NCI-H187 treated with DMSO at 0.1 percent for 48 hours (cell line): ENCODE results near the gene NDEL1.
"Not testable (repeated sequence)": the region's sequence is repeated elsewhere in the genome, so short reads cannot be mapped to it uniquely, and the experiment has no call there.

Experiments used
- DNase-seq: peaks from one replicate; lab custom pipeline; 2025; lab: John Stamatoyannopoulos, UW

The NDEL1 gene, protein sequence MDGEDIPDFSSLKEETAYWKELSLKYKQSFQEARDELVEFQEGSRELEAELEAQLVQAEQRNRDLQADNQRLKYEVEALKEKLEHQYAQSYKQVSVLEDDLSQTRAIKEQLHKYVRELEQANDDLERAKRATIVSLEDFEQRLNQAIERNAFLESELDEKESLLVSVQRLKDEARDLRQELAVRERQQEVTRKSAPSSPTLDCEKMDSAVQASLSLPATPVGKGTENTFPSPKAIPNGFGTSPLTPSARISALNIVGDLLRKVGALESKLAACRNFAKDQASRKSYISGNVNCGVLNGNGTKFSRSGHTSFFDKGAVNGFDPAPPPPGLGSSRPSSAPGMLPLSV

DNA sequence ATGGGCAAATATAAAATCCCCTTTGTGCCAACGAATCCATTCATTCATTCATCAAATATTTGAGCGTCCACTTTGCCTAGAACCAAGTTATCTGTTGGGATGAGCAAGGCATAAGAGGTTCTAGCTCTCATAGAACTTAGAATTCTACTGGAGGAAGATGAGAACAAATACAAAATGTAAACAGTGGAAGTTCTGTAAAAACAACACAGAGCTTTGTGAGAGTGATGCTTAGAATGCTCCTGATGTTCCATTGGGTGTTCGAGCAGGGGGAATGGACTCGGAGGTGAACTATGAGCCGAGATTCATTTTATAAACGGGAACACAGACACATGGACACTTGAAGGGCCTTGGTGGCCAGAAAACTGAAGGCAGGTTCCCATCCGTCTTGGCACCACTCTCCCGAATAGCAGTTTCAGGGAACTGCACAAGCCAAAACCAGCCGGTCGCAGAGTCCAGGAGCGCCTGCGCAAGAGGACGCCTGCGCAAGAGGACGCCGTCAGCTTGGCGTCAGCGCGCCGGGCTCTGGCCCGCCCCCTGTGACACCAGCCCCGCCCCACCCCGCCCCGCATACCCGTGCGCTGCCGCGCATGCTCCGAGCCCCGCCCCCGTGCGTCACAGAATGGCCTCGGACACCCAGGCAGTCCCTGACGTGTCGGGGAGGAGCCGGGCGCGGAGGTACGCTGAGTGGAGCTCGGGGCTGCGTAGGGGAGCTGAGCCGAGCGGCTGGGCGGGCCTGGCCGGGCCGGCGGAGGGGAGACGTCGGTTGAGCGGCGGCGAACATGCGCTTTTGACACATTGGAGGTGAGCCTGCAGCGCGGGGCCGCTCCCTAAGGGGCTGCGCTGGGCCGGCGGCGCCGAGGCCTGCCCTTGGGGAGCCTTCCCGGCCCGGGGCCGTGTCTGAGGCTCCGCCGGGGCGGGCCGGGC is at the start of gene NDEL1:
NDEL1 (plus strand) TSS at position 640 of the 924 bp plus-strand sequence. CDS start 8,388 bp downstream, outside the sequence.
- DNase-seq, result peak; percentile 41

DNA sequence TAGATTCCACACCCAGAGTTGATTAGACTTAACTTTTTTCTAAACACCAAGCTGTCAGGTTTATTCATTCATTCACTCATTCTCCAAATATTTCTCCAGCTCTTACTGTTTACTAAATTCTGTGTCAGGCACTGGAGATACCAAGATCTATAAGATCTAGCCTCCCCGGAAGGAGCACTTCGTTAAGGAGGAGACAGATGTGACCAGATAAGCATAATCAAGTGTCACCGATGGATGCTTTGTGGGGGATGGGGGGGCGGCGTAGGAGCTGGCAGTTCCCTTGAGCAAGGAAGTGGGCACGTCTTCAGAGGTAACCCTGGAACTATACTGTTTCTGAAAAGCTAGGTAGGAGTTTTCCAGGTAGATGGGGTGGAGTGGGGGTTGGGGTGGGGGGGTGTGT is 48.8 kb upstream of the NDEL1 start:
- no peak for DNase-seq

DNA sequence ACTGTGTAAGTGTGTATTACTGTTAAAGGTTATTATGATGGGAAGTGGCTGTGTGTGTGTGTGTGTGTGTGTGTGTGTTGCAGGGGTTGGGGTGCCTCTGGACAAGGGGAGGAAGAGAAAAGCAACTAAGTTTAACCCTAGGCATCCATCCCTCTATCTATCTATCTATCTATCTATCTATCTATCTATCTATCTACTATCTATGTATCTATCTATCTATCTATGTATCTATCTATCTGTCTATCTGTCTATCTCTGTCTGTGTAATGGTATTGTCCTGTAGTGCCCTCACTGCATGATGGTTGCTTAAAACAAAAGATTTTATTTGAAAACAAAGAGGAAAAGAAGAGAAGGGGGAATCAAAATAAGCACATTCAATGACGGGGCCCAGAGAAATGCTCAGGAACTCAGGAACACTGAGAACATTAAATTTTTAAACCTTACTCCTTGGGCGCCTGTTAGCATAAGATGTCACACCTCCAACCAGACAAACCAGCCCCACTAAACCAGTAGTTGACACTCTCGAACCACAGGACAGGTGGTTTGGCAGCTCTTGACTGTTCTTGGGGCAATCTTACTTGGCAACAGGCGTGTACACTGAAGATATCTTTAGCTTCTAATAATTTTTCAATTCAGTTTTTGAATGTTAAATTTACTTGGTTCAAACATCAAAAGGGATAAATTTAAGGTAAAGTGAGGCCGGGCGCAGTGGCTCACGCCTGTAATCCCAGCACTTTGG is 47.6 kb upstream of the NDEL1 start:
- DNase-seq, result no peak

DNA sequence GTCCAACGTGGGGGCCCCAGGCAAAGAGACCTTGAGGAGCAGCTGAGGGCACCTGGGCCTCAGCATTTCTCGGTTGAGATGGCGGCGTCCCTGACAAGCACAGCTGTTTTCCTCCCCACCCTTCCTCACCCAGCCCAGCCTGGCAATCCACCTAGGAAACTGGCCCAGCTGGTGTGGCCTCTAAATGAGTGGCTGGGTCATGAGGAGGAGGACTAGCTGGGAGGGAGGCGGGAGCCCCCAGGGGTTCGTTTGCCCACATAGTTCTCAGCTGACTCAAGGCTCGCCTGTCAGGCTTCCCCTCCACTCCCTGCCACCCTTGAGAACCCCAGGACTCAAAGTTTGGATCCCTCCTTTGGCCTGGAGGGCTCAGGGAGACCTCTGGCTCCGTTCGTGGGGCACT is 44.0 kb upstream of the NDEL1 start:
- no peak for DNase-seq

DNA sequence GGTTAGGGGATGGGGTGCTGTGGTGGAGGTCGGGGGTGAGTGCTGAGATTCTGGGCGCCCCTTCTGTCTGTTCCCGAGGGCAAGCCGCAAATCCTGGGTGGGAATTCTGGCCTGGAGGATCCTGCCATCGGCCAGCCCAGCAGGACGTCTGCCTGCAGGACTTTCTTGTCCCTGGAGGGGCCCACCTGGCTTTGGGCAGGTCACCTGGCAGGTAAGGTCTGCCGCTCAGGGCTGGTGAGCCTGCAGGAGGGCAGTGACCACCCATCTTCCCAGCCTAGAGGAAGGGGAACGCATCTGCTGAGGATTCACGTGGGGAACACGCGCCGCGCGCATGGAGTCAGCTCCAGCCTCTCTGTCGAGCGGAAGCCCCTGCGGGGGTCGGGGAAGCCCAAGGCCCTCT is 43.4 kb upstream of the NDEL1 start:
- DNase-seq, result no peak

DNA sequence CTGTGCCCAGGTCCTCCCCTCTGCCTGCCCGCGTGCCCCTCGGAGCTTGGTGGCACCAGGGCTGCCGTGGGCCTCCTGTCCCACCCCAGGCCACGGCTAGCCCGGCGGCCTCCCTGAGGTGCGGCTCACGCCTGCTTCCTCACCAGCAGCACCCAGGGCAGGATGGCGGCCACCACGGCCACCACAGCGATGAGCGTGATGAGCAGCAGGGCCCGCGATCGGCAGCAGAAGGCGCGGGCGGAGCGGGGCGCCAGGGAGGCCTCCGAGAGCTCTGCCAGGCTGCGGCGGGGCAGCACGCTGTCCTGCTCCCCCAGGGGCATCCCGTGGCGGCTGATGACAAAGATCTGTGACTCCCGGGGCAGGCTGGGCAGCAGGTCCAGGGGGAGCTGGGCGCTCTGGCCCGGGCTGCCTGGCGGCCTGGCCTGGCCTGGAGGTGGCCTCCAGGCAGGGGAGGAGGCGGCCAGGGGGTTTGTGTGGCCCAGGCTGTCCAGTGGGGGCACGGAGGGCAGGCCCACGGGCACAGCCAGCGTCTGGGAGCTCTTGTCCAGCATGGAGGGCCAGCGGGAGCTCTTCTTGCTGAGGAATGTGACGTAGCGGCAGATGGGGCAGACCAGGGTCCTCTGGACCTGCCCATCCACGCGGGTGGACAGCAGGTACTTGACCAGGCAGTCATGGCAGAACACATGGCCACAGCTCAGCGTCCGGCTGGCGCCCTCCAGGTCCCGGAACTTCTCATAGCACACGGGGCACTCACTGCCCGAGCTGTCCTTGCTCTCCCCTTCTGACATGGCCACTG is 42.8 kb upstream of the NDEL1 start:
- DNase-seq, result no peak

DNA sequence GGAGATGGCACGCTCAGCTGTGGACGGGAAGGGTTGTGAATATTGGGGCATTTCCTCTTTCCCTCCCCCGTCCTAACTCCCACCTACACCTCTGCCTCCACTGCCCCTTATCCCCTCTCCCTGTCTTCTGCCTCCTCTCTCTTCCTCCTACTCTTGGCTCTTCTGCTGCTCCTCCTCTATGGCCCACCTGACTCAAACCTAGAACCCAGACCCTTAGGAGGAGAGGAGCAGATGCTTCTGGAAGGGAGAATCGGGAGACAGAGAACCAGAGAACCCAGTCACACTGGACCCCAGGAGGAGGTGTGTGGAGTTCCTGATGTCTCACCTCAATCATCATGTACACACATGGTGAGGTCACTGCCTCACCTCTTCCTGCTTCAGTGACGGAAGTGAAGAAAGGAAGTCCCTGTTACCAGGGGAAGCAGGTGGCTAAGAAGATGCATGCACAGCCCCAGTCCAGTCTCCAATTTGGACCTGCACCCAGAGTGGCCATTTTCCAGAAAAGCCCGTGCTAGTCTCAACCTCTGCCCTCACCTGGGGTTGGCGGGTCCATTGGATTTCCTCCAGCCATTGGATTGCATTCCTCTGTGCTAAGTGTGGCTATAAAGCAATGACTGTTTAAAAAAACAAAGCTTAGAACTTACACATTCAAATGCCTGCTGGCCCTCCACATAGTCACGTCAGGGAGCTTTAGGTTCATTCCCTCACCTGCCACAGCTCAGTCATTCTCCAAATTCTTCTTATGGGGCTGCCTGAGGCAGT is 42.0 kb upstream of the NDEL1 start:
- DNase-seq, result no peak

DNA sequence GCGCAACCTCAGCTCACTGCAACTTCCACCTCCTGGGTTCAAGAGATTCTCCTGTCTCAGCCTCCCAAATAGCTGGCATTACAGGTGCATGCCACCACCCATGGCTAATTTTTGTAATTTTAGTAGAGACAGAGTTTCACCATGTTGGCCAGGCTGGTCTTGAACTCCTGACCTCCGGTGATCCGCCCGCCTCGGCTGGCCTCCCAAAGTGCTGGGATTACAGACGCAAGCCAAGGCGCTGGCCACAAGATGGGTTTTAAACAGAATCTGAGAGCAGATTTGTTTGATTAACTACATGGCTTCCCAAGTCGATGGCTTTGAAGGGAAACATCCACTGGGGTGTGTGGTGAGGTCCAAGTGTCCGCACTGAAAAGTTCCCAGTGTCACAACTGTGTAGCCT is 41.2 kb upstream of the NDEL1 start:
- DNase-seq, result not testable (repeated sequence)

DNA sequence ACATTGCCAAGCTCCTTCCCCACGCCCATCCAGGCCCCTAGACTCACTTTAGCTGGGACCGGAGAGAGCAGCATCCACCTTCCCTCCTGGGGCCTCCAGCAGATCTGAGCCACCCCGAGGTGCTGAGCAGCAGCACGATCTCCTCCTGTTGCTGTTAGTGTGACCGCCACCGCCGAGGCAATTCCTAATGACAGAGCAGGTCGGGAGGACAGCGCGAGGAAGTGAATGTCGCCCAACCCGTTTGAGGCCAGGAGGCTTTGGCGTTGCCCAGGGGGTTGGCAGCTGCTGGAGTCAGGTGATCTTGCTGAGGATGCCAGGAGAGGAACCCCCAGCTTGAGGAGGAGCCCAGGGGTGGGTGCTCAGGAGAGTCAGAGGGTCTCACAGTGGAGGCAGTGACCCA is 38.0 kb upstream of the NDEL1 start, which contains the start of gene RNF222:
RNF222 (minus strand) TSS at position 192 of the 400 bp plus-strand sequence. CDS start 4,366 bp downstream, outside the sequence.
- DNase-seq, result no peak

DNA sequence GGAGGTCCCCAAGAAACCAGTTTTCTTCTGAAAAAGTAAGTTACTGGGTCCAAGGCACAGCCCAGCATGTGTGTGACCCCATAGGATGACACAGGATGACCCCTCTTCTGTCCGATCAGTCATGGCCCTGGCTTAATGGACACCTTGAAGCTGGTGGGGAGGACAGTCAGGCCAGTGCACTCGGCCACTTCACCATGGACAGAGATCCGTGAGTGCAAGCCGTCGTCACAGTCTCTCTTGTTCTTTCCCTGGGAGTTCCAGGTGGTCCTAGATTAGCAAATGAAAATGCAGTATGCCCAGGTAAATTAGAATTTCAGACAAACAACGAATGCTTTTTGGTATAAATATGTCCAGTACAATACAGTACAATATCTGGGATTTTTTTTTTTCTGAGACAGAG is 36.7 kb upstream of the NDEL1 start:
- DNase-seq, result no peak

DNA sequence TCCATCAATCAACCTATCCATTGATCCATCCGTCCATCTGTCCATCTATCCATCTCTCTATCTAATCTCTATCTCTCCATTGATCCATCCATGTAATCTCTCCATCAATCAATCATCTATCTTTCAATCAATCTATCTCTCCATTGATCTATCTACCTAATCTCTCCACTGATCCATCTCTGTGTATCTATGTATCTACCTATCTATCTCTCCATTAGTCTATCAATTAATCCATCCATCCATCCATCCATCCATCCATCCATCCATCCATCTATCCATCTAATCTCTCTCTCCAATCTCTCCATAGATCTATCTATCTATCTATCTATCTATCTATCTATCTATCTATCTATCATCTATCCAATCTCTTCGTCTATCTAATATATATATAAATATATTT is 34.6 kb upstream of the NDEL1 start:
- no peak for DNase-seq

DNA sequence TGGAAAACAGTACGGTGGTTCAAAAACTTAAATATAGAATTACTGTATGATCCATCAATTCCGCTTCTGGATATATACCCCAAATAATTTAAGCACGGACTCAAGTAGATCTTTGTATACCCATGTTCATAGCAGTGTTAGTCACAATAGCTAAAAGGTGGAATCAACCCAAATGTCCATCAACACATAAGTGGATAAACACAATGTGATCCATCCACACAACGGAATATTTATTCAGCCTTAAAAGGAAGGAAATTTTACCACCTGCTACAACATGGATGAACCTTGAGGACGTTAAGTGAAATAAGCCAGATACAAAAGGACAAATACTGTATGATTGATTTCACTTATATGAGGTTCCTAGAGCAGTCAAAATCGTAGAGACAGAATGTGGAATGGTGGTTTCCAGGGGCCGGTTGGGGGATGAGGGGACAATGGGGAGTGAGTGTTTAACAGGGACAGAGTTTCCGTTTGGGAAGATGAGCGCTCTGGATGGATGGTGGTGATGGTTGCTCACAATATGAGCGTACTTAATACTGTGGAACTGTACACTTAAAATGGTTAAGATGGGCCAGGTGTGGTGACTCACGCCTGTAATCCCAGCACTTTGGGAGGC is 32.7 kb upstream of the NDEL1 start:
- DNase-seq, result no peak

DNA sequence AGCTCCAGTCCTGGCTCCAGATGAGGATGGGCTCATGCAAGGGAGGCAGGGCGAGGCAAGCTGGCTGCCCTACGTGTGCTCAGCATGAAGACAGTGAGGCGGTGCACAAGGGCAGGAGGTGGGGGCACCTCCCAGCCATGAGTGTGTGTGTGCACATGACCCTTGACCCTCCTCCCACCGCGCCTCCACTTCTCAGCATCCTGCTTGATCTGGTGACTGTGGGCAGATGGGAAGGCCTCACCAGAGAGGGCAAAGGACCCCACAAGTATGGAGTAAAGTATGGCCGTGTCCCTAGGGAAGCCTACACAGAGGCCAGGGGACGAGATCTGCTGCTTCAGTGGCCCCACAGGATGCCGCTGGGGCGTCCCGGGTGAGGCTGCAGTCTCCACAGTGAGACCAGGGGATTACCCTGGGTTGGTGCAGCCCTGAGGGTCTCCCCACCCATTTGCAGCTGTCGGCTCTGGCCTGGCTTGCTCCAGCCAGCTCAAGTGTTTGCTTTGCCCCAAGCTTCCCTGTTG is 30.1 kb upstream of the NDEL1 start:
- DNase-seq, result no peak

DNA sequence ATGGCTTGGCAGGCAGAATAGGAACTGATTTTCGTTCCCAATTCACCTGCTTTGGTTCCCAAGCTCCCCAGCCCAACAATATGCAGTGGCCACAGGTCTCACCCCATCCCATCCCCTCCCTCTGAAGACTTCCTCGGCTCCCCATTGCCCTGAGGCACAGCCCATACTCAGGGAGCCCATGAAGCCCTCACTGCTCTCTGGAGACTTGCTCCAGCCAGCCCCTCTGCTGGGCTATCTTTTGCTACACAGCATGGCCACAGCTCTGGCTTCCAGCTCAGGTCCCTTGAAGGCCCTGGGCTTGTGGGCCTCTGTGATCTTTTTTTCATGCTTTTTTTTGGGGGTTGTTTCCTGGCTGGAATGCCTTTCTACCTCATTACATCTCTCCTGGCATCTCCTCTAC is 29.5 kb upstream of the NDEL1 start:
- no peak for DNase-seq

DNA sequence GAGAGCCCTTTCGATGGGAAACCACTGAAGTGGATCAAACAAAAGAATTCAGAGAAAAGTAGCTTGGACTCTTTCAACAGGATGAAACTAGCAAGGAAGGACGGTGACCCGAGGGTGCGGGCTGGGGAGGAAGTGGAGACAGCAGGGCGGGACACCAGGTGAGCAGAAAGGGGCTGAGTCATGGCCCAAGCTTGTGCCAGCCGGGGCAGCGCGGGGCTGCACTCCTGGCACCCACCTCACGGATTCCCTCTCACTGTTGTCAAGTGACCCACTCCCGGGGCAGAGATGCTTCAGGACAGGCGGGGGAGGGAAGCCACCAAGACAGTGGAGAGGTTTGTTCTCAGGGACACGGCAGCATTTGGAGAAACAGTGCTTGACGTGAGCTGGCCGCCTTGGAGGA is 27.3 kb upstream of the NDEL1 start:
- no peak for DNase-seq

DNA sequence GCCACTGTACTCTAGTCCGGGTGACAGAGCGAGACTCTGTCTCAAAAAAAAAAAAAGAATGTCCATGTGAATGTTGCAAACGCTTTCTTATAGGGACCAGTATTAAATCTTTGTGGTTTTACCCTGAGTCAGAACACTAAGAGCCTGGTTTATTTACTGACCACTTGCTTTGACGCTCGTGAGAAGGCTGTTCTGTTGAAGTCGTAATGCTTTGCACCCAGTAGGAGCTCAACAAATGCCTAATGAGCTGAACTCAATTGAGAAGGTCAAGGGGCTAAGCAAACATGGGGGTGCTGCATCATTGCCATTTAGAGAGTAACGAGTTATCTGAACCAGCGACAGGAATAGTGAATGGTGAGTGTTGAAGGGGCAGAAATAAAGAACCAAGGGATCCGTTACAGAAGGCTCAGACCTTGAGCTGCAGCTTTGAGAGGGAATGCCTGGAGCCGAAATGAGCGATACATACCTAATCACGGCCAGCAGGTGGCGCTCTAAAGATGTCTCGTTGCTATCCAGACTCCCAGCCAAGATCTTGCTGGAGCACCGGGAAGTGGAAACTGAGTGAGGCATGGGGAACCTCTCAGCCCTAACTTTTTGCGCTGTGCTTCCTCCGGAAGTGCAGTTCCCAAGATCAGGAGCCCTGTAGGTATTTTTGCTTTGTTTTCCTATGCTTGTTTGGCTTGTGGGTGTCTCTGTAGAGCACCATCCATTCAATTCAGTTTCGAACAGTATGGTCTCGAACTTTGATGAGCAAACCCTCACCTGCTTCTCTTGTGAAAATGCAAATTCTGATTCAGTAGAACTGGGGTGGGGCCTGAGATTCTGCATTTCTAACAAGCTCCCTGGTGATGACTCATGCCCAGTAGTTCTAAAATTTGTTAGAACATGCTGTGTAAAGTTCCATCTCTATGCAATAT is 25.5 kb upstream of the NDEL1 start:
- DNase-seq, result peak; percentile 34

DNA sequence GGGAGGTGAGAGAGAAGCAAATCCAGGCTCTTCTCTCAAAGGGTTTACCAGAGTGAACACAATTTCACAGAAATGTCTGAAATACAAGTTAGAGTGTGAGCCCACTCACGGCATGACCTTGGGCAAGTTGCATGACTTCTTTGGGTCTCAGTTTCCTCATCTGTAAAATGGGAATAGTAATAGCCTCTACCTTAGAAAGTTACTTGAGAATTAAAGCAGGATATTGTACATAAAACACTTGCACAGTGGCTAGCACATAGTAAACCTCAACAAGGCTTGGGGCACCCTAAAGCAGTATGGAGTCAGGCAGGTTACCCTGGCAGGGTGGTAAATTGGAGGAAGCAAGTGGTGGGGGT is 24.8 kb upstream of the NDEL1 start:
- DNase-seq, result no peak

DNA sequence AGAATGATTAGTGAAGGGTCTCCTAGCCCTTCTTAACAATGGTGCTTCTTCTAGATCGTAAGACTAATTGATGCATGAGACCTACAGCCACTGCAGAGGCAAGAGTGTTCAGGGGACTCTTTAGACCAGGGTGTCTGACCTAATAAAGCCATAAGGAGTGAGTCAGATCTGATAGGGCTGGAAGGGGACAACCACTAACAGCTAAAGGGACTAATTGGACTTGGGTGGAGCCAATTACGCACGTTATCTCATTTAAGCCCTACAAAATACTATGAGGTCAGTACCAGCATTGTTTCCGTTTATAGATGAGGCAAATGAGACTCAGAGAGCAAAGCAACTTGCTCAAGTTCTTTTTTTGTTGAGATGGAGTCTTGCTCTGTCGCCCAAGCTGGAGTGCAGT is 23.6 kb upstream of the NDEL1 start:
- no peak for DNase-seq

DNA sequence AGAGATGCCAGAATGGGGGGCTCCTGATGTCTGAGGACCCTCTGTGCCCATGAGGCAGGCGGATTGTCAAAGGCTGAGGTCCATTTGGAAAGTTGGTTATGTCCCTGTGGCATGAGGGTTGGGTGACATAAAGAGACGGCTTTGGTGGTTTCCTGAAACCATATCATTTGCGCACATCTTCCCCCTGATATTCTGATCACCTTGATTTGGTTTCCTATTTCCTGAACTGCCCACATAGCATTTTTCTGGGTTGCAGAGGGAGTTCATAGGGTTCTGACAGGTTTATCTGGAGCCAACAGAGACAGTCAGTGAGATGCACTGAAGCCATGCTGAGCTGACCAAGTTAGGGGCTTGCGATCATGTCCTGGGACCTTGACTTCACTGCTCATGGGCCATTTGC is 22.4 kb upstream of the NDEL1 start:
- DNase-seq, result no peak
